Osteocyte (in vitro differentiated cells): ENCODE measurements around the gene GIPC2. TPM values are rescaled to one million over a fixed set of nuclear protein-coding genes. Genes with fewer than 3 reads are reported as not detected.

ENCODE experiments used
- DNase-seq: peaks from one replicate; pipeline ENCODE4 v3.0.0; 2021; ENCODE audit warnings: mixed read lengths; ENCODE audit not compliant: unreplicated experiment; ENCODE audit errors: extremely low spot score
- H3K27ac Mint-ChIP-seq: one replicate; pipeline ENCODE4 v1.8.0; 2021; ENCODE audit warnings: mild to moderate bottlenecking, mixed read lengths; ENCODE audit not compliant: unreplicated experiment
- H3K27me3 Mint-ChIP-seq: one replicate; pipeline ENCODE4 v1.8.0; 2021; ENCODE audit warnings: mixed read lengths; ENCODE audit not compliant: unreplicated experiment
- H3K36me3 Mint-ChIP-seq: one replicate; pipeline ENCODE4 v1.8.0; 2021; ENCODE audit warnings: mixed read lengths; ENCODE audit not compliant: unreplicated experiment
- H3K4me1 Mint-ChIP-seq: one replicate; pipeline ENCODE4 v1.8.0; 2021; ENCODE audit warnings: mixed read lengths; ENCODE audit not compliant: unreplicated experiment
- H3K4me3 Mint-ChIP-seq: one replicate; pipeline ENCODE4 v1.8.0; 2021; ENCODE audit warnings: mild to moderate bottlenecking, moderate library complexity, mixed read lengths; ENCODE audit not compliant: unreplicated experiment
- H3K9me3 Mint-ChIP-seq: one replicate; pipeline ENCODE4 v1.8.0; 2021; ENCODE audit warnings: mixed read lengths; ENCODE audit not compliant: unreplicated experiment
- total RNA-seq: library from RNA; stranded (reverse); gene quantifications from 2 replicates; pipeline ENCODE4 v1.2.1, GENCODE V29; 2021
- TF ChIP-seq, protein P1 (sequence below): fragments of 200-600 bp; sonication (generic); IDR thresholded peaks from 2 replicates; pipeline ENCODE4 v1.5.0; 2021; ENCODE audit warnings: antibody characterized with exemption, mild to moderate bottlenecking, moderate library complexity

GIPC2 gene
- total RNA-seq, 1 donor from 2014 or later = 0.08 TPM

DNA sequence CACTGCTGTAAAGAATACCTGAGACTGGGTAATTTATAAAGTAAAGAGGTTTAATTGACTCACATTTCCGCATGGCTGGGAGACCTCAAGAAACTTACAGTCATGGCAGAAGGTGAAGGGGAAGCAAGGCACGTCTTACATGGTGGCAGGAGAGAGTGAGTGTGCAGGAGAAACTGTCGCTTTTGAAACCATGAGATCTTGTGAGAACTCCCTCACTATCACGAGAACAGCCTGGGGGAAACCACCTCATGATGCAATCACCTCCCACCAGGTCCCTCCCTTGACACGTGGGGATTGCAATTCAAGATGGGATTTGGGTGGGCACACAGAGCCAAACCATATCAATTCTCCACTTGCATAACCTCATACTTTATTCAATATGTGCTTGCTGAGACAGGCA lies 76.6 kb downstream of the GIPC2 start:
- Mint-ChIP-seq H3K9me3 (no peaks in the 10 kb centered on the region), H3K4me3 (no peak overlapping the region), H3K27ac (no peak overlapping the region), H3K36me3 (no peaks in the 10 kb centered on the region), H3K27me3 (no peaks in the 10 kb centered on the region), H3K4me1 (no peaks in the 10 kb centered on the region)
- DNase-seq = no peak
- TF ChIP-seq, protein P1, sequence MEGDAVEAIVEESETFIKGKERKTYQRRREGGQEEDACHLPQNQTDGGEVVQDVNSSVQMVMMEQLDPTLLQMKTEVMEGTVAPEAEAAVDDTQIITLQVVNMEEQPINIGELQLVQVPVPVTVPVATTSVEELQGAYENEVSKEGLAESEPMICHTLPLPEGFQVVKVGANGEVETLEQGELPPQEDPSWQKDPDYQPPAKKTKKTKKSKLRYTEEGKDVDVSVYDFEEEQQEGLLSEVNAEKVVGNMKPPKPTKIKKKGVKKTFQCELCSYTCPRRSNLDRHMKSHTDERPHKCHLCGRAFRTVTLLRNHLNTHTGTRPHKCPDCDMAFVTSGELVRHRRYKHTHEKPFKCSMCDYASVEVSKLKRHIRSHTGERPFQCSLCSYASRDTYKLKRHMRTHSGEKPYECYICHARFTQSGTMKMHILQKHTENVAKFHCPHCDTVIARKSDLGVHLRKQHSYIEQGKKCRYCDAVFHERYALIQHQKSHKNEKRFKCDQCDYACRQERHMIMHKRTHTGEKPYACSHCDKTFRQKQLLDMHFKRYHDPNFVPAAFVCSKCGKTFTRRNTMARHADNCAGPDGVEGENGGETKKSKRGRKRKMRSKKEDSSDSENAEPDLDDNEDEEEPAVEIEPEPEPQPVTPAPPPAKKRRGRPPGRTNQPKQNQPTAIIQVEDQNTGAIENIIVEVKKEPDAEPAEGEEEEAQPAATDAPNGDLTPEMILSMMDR = no peak

DNA sequence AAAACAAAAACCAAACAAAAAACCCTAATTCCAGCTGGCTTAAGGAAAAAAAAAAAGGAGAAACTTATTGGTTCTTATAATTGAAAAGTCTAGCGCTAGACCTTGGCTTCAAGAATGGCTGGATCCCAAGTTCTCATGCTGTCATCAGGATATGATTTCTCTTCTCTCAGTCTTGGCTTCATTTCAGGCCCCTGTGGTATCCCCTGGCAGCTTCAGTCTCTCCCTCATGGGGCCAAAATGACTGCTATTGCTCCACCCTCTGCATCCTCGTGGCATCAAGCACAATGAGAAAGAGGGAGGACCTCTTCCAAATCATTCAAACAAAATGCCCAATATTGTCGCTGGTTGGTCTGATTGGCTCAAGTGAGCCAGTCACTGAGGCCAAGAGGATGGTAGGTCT lies 80.7 kb downstream of the GIPC2 start:
- Mint-ChIP-seq H3K4me1 (no peaks in the 10 kb centered on the region), H3K36me3 (no peaks in the 10 kb centered on the region), H3K27me3 (no peaks in the 10 kb centered on the region), H3K27ac (no peak overlapping the region), H3K9me3 (no peaks in the 10 kb centered on the region), H3K4me3 (no peak overlapping the region)
- TF ChIP-seq, protein P1 = no peak
- DNase-seq = no peak

DNA sequence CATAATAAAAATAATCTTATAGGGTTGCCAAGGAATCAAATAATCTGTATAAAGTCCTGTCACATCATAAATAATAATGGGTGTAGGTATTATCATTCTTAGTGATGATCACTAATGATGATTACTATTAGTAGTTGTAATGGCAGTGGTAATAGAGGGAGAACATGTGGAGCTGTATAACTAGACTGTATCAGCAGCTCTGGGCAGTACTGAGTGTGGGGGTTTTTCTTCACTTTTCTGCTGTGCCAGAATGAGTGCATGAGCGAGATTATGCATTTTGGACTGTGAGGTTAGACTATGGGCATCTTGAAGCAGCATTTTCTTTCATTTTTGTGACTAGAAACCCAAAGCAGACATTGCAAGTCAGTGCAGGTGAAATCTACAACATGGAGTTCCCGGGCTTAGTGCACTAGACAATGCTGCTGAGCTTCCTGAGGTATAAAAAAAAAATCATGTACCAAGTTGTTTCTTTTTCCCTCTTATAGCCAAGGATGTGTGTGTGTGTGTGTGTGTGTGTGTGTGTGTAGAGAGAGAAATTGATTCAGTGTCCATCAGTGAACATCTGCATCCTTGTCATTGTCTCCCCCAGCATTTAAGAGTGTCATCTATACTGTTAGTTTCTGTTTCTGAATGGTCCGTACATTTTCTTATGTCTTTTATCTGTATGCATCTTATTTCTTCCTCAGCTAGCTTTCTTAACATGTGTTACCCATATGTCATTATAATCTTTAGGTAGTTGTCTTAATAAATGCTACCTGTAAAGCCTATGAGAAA lies 86.6 kb downstream of the GIPC2 start:
- Mint-ChIP-seq H3K4me3 (no peak overlapping the region), H3K36me3 (no peaks in the 10 kb centered on the region), H3K27ac (no peak overlapping the region), H3K27me3 (peaks cover 6% of the 10 kb centered on the region), H3K9me3 (no peaks in the 10 kb centered on the region), H3K4me1 (no peaks in the 10 kb centered on the region)
- no peak for DNase-seq
- TF ChIP-seq, protein P1 = no peak

GRCh38 chr1:78132948-78133322 lies 87.2 kb downstream of the GIPC2 start:
- Mint-ChIP-seq H3K4me3 (no peak overlapping the region), H3K36me3 (no peaks in the 10 kb centered on the region), H3K4me1 (no peaks in the 10 kb centered on the region), H3K27ac (no peak overlapping the region), H3K27me3 (peaks cover 6% of the 10 kb centered on the region), H3K9me3 (no peaks in the 10 kb centered on the region)
- TF ChIP-seq, protein P1 = no peak
- DNase-seq = no peak

- no peak for DNase-seq
- Mint-ChIP-seq H3K4me1 (no peaks in the 10 kb centered on the region), H3K4me3 (no peak overlapping the region), H3K36me3 (no peaks in the 10 kb centered on the region), H3K27me3 (peaks cover 8% of the 10 kb centered on the region), H3K9me3 (no peaks in the 10 kb centered on the region), H3K27ac (no peak overlapping the region)
- TF ChIP-seq, protein P1 = no peak
Observed at GRCh38 chr1:78136680-78137079, 90.9 kb downstream of the GIPC2 start.
